PC-9 (cell line): ENCODE measurements around the gene ZNF467.

Experiments
- CTCF ChIP-seq: fragments of 200-600 bp; sonication (generic); conservative IDR thresholded peaks from 2 replicates; pipeline ENCODE4 v1.6.1; 2017; ENCODE audit warnings: mixed run types, antibody characterized with exemption, mild to moderate bottlenecking, moderate library complexity
- EZH2 ChIP-seq: fragments of 200-600 bp; sonication (generic); IDR thresholded peaks from 2 replicates; pipeline ENCODE4 v1.8.0; 2017; ENCODE audit warnings: antibody characterized with exemption, low read depth

- no peak for TF ChIP-seq CTCF
- TF ChIP-seq EZH2: no peak
Observed at GRCh38 chr7:149752646-149753045, 20.7 kb downstream of the ZNF467 start.
